HG03469 (cell line): Measurements from ENCODE around the gene FOXD4L5.
"Not testable (repeated sequence)": the region's sequence is repeated elsewhere in the genome, so short reads cannot be mapped to it uniquely, and the experiment has no call there.

Experiments used
- ATAC-seq: cut with Tn5 transposase; IDR thresholded peaks from one replicate; pipeline ENCODE4 v1.9.1; 2021; ENCODE audit warnings: mild to moderate bottlenecking, moderate library complexity, moderate number of reproducible peaks; ENCODE audit not compliant: unreplicated experiment

FOXD4L5 gene

GRCh38 chr9:65285109-65285508 is at the start of gene FOXD4L5:
TSS of gene FOXD4L5 (minus strand) at chr9:65285209. CDS start at chr9:65284377, 832 bp downstream.
- ATAC-seq: not testable (repeated sequence)

GRCh38 chr9:65283943-65284342 is 1.1 kb downstream of the FOXD4L5 start:
- ATAC-seq: not testable (repeated sequence)

GRCh38 chr9:65282976-65283375 is 2.0 kb downstream of the FOXD4L5 start:
- not testable (repeated sequence) for ATAC-seq
